ENCODE data around the gene SELENOO. TPM values are rescaled to one million over a fixed set of nuclear protein-coding genes. Genes with fewer than 3 reads are reported as not detected.
"Not testable (repeated sequence)": the region's sequence is repeated elsewhere in the genome, so short reads cannot be mapped to it uniquely, and the experiment has no call there.

SELENOO gene
- total RNA-seq, 1 experiment from 2014 or later: 27.4 TPM

DNA sequence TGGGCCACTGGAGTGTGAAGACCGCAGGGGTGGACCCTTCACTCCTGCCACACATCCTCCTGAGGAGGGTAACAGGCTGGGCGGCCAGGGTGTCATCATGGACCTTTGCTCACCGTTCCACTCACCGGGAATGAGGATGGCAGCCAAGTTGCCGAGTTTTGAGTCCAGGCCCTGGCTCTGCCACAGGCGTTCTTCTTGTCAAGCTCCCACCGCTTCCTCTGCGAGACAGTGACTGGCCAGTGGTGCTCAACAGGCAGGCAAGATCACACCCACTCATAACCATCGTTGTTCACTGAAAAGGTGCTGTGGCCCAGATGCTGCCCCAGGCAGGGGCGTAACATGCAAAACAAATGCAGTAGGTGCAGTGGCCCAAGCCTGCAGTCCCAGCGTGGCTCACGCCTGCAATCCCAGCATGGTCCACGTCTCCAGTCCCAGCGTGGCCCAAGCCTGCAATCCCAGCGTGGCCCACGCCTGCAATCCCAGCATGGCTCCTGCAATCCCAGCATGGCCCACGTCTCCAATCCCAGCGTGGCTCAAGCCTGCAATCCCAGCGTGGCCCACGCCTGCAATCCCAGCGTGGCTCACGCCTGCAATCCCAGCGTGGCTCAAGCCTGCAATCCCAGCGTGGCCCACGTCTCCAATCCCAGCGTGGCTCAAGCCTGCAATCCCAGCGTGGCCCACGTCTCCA lies 35.2 kb upstream of the SELENOO start:
- ChIA-PET POLR2A (ENCODE audit: unreplicated experiment) (interaction anchor here (0.7 kb wide), 1 partner anchor 25 kb away, joined by 3 read pairs; no protein-coding TSS in a partner anchor), CTCF (no interaction called here)
- Histone ChIP-seq H3K79me2 (ENCODE audit: low read depth) (no peaks in the 10 kb centered on the region), H2AFZ (no peak overlapping the region), H3K27me3 (ENCODE audit: insufficient read depth, low read depth) (no peaks in the 10 kb centered on the region), H4K20me1 (ENCODE audit: insufficient read depth) (no peaks in the 10 kb centered on the region), H3F3A (ENCODE audit: insufficient read depth, low read depth) (no peaks in the 10 kb centered on the region), H3K4me3 (no peak overlapping the region), H3K9me3 (ENCODE audit: insufficient read depth, low read depth) (no peaks in the 10 kb centered on the region), H3K27ac (no peak overlapping the region), H3K4me2 (no peak overlapping the region), H3K36me3 (ENCODE audit: low read depth) (no peaks in the 10 kb centered on the region), H3K9me2 (ENCODE audit: insufficient read depth) (no peaks in the 10 kb centered on the region), H3K4me1 (replicated peaks; ENCODE audit: insufficient read depth) (peaks cover 4% of the 10 kb centered on the region; the same call in 1 of the 2 replicates)
- BruUV-seq (replicated peaks): no TSS peak
- intact Hi-C loops (cut with micrococcal nuclease; ENCODE audit: unreplicated experiment): no loop called here
- TF ChIP-seq, protein P1, sequence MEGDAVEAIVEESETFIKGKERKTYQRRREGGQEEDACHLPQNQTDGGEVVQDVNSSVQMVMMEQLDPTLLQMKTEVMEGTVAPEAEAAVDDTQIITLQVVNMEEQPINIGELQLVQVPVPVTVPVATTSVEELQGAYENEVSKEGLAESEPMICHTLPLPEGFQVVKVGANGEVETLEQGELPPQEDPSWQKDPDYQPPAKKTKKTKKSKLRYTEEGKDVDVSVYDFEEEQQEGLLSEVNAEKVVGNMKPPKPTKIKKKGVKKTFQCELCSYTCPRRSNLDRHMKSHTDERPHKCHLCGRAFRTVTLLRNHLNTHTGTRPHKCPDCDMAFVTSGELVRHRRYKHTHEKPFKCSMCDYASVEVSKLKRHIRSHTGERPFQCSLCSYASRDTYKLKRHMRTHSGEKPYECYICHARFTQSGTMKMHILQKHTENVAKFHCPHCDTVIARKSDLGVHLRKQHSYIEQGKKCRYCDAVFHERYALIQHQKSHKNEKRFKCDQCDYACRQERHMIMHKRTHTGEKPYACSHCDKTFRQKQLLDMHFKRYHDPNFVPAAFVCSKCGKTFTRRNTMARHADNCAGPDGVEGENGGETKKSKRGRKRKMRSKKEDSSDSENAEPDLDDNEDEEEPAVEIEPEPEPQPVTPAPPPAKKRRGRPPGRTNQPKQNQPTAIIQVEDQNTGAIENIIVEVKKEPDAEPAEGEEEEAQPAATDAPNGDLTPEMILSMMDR (conservative IDR thresholded peaks at IDR 0.05): no peak
- no peak for TF ChIP-seq EZH2 (IDR thresholded peaks at IDR 0.05; ENCODE audit: low read depth)
- no peak for DNase-seq

DNA sequence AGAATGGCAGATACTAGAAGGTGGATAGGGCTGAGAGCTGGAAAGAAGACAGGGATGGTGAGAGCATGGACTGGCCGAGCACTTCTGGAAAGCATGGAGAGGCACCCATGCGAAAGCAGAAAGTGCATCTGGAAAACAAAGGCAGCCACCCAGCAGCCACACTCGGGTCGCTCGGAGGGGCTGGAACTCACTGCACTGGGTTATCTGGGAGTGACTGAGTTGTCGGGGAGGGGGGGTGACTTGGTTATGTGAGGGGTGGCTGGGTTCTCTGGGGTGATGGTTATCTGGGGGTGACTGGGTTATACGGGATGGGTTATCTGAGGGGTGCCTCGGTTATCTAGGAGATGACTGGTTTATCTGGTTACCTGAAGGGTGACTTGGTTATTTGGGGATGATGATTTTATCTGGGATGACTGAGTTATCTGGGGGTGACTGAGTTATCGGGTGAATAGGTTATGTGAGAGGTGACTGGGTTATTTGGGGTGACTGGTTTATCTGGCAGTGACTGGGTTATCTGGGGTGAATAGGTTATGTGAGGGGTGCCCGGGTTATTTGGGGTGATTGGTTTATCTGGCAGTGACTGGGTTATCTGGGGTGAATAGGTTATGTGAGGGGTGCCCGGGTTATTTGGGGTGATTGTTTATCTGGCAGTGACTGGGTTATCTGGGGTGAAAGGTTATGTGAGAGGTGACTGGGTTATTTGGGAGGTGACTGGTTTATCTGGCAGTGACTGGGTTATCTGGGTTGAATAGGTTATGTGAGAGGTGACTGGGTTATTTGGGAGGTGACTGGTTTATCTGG lies 32.9 kb upstream of the SELENOO start:
- BruUV-seq (replicated peaks): no TSS peak
- POLR2A ChIA-PET (ENCODE audit: unreplicated experiment): no interaction called here

DNA sequence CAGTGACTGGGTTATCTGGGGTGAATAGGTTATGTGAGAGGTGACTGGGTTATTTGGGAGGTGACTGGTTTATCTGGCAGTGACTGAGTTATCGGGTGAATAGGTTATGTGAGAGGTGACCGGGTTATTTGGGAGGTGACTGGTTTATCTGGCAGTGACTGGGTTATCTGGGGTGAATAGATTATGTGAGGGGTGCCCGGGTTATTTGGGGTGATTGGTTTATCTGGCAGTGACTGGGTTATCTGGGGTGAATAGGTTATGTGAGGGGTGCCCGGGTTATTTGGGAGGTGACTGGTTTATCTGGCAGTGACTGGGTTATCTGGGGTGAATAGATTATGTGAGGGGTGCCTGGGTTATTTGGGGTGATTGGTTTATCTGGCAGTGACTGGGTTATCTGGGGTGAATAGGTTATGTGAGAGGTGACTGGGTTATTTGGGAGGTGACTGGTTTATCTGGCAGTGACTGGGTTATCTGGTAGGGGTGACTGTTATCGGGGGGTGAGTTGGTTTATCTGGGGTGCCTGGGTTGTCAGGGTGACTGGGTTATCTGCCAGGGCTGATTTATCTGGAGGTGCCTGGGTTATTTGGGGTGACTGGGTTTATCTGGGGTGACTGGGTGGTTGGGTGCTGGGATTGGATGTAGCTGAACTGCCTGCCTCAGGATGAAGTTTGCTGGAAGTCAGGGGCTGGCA lies 32.2 kb upstream of the SELENOO start:
- H2AFZ ChIP-seq: not testable (repeated sequence)

More for the DNA sequence above, 32.9 kb upstream of the SELENOO start:
- DNase-seq: no peak
- no peak overlapping the region for H3K27ac ChIP-seq
- no peaks in the 10 kb centered on the region for H3K27me3 ChIP-seq (ENCODE audit: insufficient read depth, low read depth)
- intact Hi-C loops (cut with micrococcal nuclease; ENCODE audit: unreplicated experiment): no loop called here
- H3K4me1 ChIP-seq (replicated peaks; ENCODE audit: insufficient read depth): peaks cover 13% of the 10 kb centered on the region
- H4K20me1 ChIP-seq (ENCODE audit: insufficient read depth): no peaks in the 10 kb centered on the region
- CTCF ChIA-PET: no interaction called here
- TF ChIP-seq EZH2 (IDR thresholded peaks at IDR 0.05; ENCODE audit: low read depth): no peak
- TF ChIP-seq, protein P1 (conservative IDR thresholded peaks at IDR 0.05): no peak
- H2AFZ ChIP-seq: no peak overlapping the region
- peaks cover 10% of the 10 kb centered on the region; the same call in 1 of the 2 replicates for H3F3A ChIP-seq (ENCODE audit: insufficient read depth, low read depth)
- H3K79me2 ChIP-seq (ENCODE audit: low read depth): peaks cover 4% of the 10 kb centered on the region; the same call in 1 of the 2 replicates
- no peaks in the 10 kb centered on the region for H3K36me3 ChIP-seq (ENCODE audit: low read depth)
- no peak overlapping the region for H3K4me2 ChIP-seq
- no peaks in the 10 kb centered on the region for H3K9me2 ChIP-seq (ENCODE audit: insufficient read depth)
- no peak overlapping the region for H3K4me3 ChIP-seq
- H3K9me3 ChIP-seq (ENCODE audit: insufficient read depth, low read depth): no peaks in the 10 kb centered on the region

More for the DNA sequence above, 32.2 kb upstream of the SELENOO start:
- H3K36me3 ChIP-seq (ENCODE audit: low read depth); H3K4me3 ChIP-seq; POLR2A ChIA-PET (ENCODE audit: unreplicated experiment); H3K9me3 ChIP-seq (ENCODE audit: insufficient read depth, low read depth); H3K27ac ChIP-seq; H4K20me1 ChIP-seq (ENCODE audit: insufficient read depth); CTCF ChIA-PET; H3K4me2 ChIP-seq; BruUV-seq (replicated peaks); H3K9me2 ChIP-seq (ENCODE audit: insufficient read depth); intact Hi-C loops (cut with micrococcal nuclease; ENCODE audit: unreplicated experiment); H3F3A ChIP-seq (ENCODE audit: insufficient read depth, low read depth); H3K27me3 ChIP-seq (ENCODE audit: insufficient read depth, low read depth); DNase-seq; H3K79me2 ChIP-seq (ENCODE audit: low read depth): not testable (repeated sequence)
- H3K4me1 ChIP-seq (replicated peaks; ENCODE audit: insufficient read depth): peaks cover 13% of the 10 kb centered on the region

Data from PC-9 (cell line).